Testis (tissue), 3 donors: Measurements from ENCODE around the gene TTLL11. TPM values are rescaled to one million over a fixed set of nuclear protein-coding genes. Genes with fewer than 3 reads are reported as not detected.

Source experiments
- DNase-seq: peaks from one replicate; pipeline ENCODE4 v3.0.0-alpha.2; 2019
- H3K27ac ChIP-seq, 2 donors: fragments of 200-600 bp; sonication (generic); one replicate each; pipeline ENCODE4 v1.5.1; 2019
- H3K27me3 ChIP-seq: fragments of 200-600 bp; sonication (generic); one replicate; pipeline ENCODE4 v1.5.1; 2019
- H3K36me3 ChIP-seq: fragments of 200-600 bp; sonication (generic); one replicate; pipeline ENCODE4 v1.5.1; 2017; ENCODE audit warnings: low read depth; ENCODE audit errors: missing control alignments
- H3K4me1 ChIP-seq: fragments of 200-600 bp; sonication (generic); one replicate; pipeline ENCODE4 v1.5.1; 2019
- H3K4me3 ChIP-seq, 2 donors: fragments of 200-600 bp; sonication (generic); one replicate each; pipeline ENCODE4 v1.5.1; 2017 to 2019
- H3K9me3 ChIP-seq: fragments of 200-600 bp; sonication (generic); one replicate; pipeline ENCODE4 v1.5.1; 2017
- POLR2A ChIP-seq: fragments of 450-650 bp; IDR thresholded peaks from one replicate; pipeline ENCODE4 v1.6.1; 2017; ENCODE audit warnings: antibody characterized with exemption, mild to moderate bottlenecking, moderate library complexity
- WGBS, 2 donors: methylation state at CpG; one replicate each; pipeline ENCODE4 v1.1.5; 2018; 5-methylcytosine and 5-hydroxymethylcytosine counted together
- intact Hi-C: fragments of 100-400 bp; cut with DNase I; formaldehyde crosslinking; loops from one replicate; pipeline ENCODE4 v1.15.1; 2023; ENCODE audit warnings: low total_unique reads
- polyA plus RNA-seq: library from polyadenylated mRNA; stranded (reverse); fragments of 350-450 nt; fragmentation: Illumina TruSeq; extraction: RNeasy Lipid Tissue Mini Kit (QIAGEN cat#74804); gene quantifications from one replicate; pipeline ENCODE4 v1.2.3, GENCODE V29; 2014; ENCODE audit warnings: low read depth, low replicate concordance; ENCODE audit not compliant: insufficient read depth
- total RNA-seq, 2 donors: library from RNA; depleted of rRNA; stranded (reverse); fragments of >200 nt; gene quantifications; one replicate each; pipeline ENCODE4 v1.2.3, GENCODE V29; 2016
- TF ChIP-seq, protein P1 (sequence below), 3 experiments: fragments of 450-650 bp in 2 of 3; fragments of 200-600 bp in 1 of 3; sonication (generic) in 1 of 3; IDR thresholded peaks; one replicate each; pipeline ENCODE4 v1.5.1; 2016 to 2019; ENCODE audit warnings: antibody characterized with exemption in 3 of 3, mild to moderate bottlenecking in 2 of 3, moderate library complexity in 1 of 3

The TTLL11 gene
- total and polyA plus RNA-seq, 3 donors from 2014 or later = 17.8 to 36.5 (median 19.8) TPM

DNA sequence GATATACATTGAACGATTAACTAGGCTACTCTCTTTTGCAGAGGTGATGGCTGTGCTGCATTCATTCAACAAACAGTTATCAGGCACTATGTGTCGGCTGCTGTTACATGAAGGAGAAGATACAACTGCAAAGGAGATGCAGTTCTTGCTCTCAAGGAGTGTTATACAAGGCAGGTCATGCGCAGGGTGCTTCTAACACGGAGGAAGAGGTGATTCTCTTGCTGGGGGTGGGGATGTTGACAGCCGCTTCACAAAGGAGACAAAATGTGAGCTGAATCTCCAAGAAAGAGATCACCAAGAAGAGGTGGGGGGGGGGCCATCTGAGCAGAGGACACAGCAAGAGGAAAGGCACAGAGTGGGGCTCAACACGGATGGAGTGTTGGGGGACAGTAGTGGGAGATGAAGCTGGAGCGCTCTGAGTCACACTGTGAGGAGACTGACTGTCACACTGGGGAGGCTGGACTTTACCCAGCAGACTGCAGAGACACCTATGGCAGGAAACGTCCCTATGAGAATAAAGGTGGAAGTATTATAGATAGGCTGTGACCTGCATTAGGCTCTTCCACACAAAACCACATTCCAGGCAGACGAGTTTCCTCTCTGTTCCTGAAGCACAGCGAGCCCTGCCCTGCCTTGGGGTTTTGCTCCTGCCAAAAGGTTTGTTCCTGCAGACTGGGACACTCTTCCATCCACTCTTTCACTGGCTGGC is 45.6 kb upstream of the TTLL11 start:
- H3K4me1 ChIP-seq = no peaks in the 10 kb centered on the region

DNA sequence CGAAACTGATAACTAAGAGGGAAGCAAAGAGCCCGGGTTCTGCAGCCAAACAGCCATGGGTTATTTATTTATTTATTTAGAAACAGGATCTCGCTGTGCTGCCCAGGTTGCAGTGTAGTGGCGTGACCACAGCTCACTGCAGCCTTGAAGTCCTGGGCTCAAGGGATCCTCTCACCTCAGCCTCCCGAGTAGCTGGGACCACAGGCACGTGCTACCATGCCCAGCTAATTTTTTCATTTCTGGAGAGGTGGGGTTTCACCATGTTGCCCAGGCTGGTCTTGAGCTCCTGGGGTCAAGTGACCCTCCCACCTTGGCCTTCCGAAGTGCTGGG is 42.4 kb upstream of the TTLL11 start:
- H3K36me3 ChIP-seq = no peaks in the 10 kb centered on the region
- WGBS, 2 donors = 83 to 96% methylated on average over 7 of the region's 7 CpGs
- H3K27me3 ChIP-seq = no peaks in the 10 kb centered on the region
- H3K9me3 ChIP-seq = no peaks in the 10 kb centered on the region
- no peak overlapping the region for H3K4me3 ChIP-seq
- DNase-seq = no peak
- no peaks in the 10 kb centered on the region for H3K4me1 ChIP-seq
- intact Hi-C loops = no loop called here
- no peak overlapping the region for H3K27ac ChIP-seq
- TF ChIP-seq POLR2A = no peak

More for the DNA sequence above, 45.6 kb upstream of the TTLL11 start:
- TF ChIP-seq, protein P1, sequence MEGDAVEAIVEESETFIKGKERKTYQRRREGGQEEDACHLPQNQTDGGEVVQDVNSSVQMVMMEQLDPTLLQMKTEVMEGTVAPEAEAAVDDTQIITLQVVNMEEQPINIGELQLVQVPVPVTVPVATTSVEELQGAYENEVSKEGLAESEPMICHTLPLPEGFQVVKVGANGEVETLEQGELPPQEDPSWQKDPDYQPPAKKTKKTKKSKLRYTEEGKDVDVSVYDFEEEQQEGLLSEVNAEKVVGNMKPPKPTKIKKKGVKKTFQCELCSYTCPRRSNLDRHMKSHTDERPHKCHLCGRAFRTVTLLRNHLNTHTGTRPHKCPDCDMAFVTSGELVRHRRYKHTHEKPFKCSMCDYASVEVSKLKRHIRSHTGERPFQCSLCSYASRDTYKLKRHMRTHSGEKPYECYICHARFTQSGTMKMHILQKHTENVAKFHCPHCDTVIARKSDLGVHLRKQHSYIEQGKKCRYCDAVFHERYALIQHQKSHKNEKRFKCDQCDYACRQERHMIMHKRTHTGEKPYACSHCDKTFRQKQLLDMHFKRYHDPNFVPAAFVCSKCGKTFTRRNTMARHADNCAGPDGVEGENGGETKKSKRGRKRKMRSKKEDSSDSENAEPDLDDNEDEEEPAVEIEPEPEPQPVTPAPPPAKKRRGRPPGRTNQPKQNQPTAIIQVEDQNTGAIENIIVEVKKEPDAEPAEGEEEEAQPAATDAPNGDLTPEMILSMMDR (IDR thresholded peaks at IDR 0.05) = no peak
- TF ChIP-seq POLR2A = no peak
- no peak overlapping the region for H3K4me3 ChIP-seq
- intact Hi-C loops = no loop called here
- H3K9me3 ChIP-seq = no peaks in the 10 kb centered on the region
- WGBS, 2 donors = 81 to 82% methylated on average over 10 of the region's 10 CpGs
- H3K27ac ChIP-seq = no peak overlapping the region
- no peak for DNase-seq
- no peaks in the 10 kb centered on the region for H3K36me3 ChIP-seq
- no peaks in the 10 kb centered on the region for H3K27me3 ChIP-seq

GRCh38 chr9:122134822-122135528 is 41.9 kb upstream of the TTLL11 start:
- DNase-seq = no peak
- no peak overlapping the region for H3K27ac ChIP-seq
- TF ChIP-seq, protein P1 (IDR thresholded peaks at IDR 0.05) = no peak
- no peak for TF ChIP-seq POLR2A

GRCh38 chr9:122133984-122134535 is 41.0 kb upstream of the TTLL11 start:
- Histone ChIP-seq H3K27ac (no peak overlapping the region), H3K4me1 (no peaks in the 10 kb centered on the region), H3K27me3 (no peaks in the 10 kb centered on the region), H3K9me3 (no peaks in the 10 kb centered on the region), H3K4me3 (no peak overlapping the region), H3K36me3 (no peaks in the 10 kb centered on the region)
- DNase-seq = no peak
- intact Hi-C loops = no loop called here
- TF ChIP-seq POLR2A = no peak
- TF ChIP-seq, protein P1 (IDR thresholded peaks at IDR 0.05) = no peak
- WGBS, 2 donors = 74 to 81% methylated on average over 17 of the region's 17 CpGs

More at GRCh38 chr9:122134822-122135528, 41.9 kb upstream of the TTLL11 start:
- no peak overlapping the region for H3K4me3 ChIP-seq
- no peaks in the 10 kb centered on the region for H3K36me3 ChIP-seq
- no peaks in the 10 kb centered on the region for H3K4me1 ChIP-seq
- 54 to 60% methylated on average over 9 to 12 of the region's 12 CpGs for WGBS, 2 donors
- H3K27me3 ChIP-seq = no peaks in the 10 kb centered on the region
- intact Hi-C loops = no loop called here
- H3K9me3 ChIP-seq = no peaks in the 10 kb centered on the region

DNA sequence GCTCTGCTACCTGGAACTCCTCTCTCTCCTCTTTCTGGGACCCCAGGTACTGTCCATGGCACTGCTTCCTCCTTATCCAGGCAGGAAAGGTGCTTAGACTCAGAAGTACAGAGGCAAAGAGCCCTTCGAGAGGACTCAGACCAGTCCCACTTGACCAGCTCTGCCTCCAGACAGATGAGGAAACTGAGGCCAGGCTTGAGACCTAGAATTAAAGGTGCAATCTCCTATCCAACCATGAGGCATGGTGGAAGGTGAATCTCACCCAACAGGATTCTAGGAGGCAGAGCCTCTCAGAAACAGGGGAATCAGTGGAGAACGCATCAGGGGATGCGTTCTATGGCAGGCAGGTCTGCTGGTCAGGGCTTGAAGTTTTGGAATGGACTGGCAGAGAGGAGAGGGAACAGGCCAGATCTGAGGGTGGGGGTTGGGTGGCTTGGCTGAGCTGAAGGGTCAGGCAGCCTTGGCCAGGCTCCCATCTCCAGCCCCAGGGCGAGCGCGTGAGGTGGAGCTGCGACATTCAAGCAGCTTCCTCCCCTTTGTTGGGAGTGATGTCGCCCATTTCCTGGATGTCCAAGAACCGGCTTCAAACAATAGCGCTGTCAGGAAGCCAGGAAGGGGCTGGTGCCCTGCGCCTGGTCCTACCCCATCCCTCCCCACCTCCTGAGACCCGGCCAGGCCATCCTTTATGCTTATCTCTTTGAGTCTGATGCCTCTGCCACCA is 40.3 kb upstream of the TTLL11 start:
- intact Hi-C loops = no loop called here
- Histone ChIP-seq H3K4me3 (no peak overlapping the region), H3K27me3 (no peaks in the 10 kb centered on the region), H3K4me1 (no peaks in the 10 kb centered on the region), H3K9me3 (no peaks in the 10 kb centered on the region), H3K36me3 (no peaks in the 10 kb centered on the region), H3K27ac (no peak overlapping the region)
- no peak for DNase-seq
- WGBS, 2 donors = 78 to 86% methylated on average over 12 of the region's 12 CpGs
- TF ChIP-seq POLR2A = no peak
- TF ChIP-seq, protein P1 (IDR thresholded peaks at IDR 0.05) = no peak
